ENCODE data around the gene ATP1A1. TPM values are rescaled to one million over a fixed set of nuclear protein-coding genes. Genes with fewer than 3 reads are reported as not detected.

Gene ATP1A1
- total and polyA plus RNA-seq, 2 experiments from 2014 or later, result 117 to 202 TPM

DNA sequence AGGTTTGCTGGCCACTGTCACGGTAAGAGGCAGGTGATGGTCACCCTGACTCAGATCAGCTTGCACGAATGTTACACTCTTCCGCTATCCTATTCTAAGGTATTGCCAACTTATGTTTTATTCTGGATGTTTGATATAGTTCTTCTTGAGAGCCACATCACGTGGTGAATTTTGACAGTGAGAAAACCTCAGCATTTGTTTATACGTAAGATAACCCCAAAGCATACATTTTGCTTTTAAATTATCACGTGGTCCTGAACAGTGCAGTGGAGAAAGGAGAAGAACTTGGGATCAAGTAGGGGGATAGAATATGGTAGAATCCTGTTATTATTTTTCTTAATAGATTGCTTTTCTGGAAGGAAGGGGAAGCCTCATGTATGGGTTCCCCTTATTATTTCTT lies 16.6 kb downstream of the ATP1A1 start (continued):
- TF ChIP-seq, protein P1, sequence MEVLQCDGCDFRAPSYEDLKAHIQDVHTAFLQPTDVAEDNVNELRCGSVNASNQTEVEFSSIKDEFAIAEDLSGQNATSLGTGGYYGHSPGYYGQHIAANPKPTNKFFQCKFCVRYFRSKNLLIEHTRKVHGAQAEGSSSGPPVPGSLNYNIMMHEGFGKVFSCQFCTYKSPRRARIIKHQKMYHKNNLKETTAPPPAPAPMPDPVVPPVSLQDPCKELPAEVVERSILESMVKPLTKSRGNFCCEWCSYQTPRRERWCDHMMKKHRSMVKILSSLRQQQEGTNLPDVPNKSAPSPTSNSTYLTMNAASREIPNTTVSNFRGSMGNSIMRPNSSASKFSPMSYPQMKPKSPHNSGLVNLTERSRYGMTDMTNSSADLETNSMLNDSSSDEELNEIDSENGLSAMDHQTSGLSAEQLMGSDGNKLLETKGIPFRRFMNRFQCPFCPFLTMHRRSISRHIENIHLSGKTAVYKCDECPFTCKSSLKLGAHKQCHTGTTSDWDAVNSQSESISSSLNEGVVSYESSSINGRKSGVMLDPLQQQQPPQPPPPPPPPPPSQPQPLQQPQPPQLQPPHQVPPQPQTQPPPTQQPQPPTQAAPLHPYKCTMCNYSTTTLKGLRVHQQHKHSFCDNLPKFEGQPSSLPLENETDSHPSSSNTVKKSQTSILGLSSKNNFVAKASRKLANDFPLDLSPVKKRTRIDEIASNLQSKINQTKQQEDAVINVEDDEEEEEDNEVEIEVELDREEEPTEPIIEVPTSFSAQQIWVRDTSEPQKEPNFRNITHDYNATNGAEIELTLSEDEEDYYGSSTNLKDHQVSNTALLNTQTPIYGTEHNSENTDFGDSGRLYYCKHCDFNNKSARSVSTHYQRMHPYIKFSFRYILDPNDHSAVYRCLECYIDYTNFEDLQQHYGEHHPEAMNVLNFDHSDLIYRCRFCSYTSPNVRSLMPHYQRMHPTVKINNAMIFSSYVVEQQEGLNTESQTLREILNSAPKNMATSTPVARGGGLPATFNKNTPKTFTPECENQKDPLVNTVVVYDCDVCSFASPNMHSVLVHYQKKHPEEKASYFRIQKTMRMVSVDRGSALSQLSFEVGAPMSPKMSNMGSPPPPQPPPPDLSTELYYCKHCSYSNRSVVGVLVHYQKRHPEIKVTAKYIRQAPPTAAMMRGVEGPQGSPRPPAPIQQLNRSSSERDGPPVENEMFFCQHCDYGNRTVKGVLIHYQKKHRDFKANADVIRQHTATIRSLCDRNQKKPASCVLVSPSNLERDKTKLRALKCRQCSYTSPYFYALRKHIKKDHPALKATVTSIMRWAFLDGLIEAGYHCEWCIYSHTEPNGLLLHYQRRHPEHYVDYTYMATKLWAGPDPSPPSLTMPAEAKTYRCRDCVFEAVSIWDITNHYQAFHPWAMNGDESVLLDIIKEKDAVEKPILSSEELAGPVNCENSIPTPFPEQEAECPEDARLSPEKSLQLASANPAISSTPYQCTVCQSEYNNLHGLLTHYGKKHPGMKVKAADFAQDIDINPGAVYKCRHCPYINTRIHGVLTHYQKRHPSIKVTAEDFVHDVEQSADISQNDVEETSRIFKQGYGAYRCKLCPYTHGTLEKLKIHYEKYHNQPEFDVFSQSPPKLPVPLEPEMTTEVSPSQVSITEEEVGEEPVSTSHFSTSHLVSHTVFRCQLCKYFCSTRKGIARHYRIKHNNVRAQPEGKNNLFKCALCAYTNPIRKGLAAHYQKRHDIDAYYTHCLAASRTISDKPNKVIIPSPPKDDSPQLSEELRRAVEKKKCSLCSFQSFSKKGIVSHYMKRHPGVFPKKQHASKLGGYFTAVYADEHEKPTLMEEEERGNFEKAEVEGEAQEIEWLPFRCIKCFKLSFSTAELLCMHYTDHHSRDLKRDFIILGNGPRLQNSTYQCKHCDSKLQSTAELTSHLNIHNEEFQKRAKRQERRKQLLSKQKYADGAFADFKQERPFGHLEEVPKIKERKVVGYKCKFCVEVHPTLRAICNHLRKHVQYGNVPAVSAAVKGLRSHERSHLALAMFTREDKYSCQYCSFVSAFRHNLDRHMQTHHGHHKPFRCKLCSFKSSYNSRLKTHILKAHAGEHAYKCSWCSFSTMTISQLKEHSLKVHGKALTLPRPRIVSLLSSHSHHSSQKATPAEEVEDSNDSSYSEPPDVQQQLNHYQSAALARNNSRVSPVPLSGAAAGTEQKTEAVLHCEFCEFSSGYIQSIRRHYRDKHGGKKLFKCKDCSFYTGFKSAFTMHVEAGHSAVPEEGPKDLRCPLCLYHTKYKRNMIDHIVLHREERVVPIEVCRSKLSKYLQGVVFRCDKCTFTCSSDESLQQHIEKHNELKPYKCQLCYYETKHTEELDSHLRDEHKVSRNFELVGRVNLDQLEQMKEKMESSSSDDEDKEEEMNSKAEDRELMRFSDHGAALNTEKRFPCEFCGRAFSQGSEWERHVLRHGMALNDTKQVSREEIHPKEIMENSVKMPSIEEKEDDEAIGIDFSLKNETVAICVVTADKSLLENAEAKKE (CRISPR knock-in tag; IDR thresholded peaks at IDR 0.05), result no peak
- no peak for TF ChIP-seq NANOG (IDR thresholded peaks at IDR 0.05; ENCODE audit: borderline replicate concordance)
- TF ChIP-seq EZH2phosphoT487 (IDR thresholded peaks at IDR 0.05; ENCODE audit: unreplicated experiment), result no peak

DNA sequence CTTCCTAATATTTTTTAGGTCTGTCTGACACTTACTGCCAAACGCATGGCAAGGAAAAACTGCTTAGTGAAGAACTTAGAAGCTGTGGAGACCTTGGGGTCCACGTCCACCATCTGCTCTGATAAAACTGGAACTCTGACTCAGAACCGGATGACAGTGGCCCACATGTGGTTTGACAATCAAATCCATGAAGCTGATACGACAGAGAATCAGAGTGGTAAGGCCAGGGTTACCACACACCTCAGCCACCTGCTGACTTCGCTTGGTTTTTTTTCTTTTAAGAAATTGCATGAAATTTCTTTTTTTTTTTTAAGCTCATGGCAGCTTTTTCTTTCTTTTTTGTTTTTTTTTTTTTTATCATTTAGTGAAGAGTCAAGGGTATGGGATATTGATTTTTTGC lies 17.2 kb downstream of the ATP1A1 start:
- no peak overlapping the region for H3K4me3 Mint-ChIP-seq
- DNase-seq (ENCODE audit: low spot score), result no peak
- no peak overlapping the region for H3K27ac ChIP-seq (ENCODE audit: low read depth)

DNA sequence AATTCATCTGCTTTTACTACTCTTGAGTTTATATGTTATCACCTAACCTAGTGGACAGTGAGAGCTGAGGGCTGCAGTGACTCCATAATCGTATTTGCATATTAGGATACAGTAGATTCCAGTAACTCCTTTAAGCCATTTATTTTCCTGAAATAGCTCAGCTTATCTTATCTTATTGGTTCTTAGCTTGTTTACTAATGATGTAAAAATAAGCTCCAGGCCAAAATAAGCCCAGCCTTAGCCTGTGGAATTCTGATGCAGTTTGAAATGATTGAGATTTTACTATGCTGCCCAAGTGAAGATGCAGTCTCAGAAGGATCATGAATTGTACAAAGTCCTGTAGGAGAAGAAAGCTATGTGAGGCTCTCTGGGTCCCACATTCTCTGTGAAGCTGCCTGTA lies 18.1 kb downstream of the ATP1A1 start:
- H3K9me2 ChIP-seq (ENCODE audit: insufficient read depth), result no peaks in the 10 kb centered on the region
- Mint-ChIP-seq H3K27ac (no peak overlapping the region), H3K4me1 (no peaks in the 10 kb centered on the region), H3K27me3 (ENCODE audit: insufficient read depth, low read depth, poor library complexity) (no peaks in the 10 kb centered on the region), H3K36me3 (ENCODE audit: low read depth) (peaks cover 100% of the 10 kb centered on the region), H3K4me3 (no peak overlapping the region), H3K9me3 (no peaks in the 10 kb centered on the region; the same call in 2 of the 3 replicates)
- no peak for ATAC-seq
- peaks cover 91% of the 10 kb centered on the region for H3K36me3 ChIP-seq (ENCODE audit: insufficient read depth)
- H4K20me1 ChIP-seq (replicated peaks; ENCODE audit: insufficient read depth), result peaks cover 35% of the 10 kb centered on the region
- peaks cover 3% of the 10 kb centered on the region; the same call in 1 of the 2 replicates for H3K79me2 ChIP-seq (replicated peaks; ENCODE audit: insufficient read depth)
- H3K4me3 ChIP-seq, result no peak overlapping the region
- no peak overlapping the region for H3K27ac ChIP-seq (ENCODE audit: low read depth)
- no peaks in the 10 kb centered on the region for H3F3A ChIP-seq (replicated peaks; ENCODE audit: low read depth)
- H2AFZ ChIP-seq, result no peak overlapping the region
- no peak overlapping the region for H3K4me2 ChIP-seq
- no peaks in the 10 kb centered on the region for H3K27me3 ChIP-seq (ENCODE audit: insufficient read depth)
- no peak for DNase-seq (ENCODE audit: low spot score)
- no peaks in the 10 kb centered on the region for H3K4me1 ChIP-seq (ENCODE audit: insufficient read depth)
- TF ChIP-seq POLR2AphosphoS5 (IDR thresholded peaks at IDR 0.05; ENCODE audit: low read depth), result no peak
- TF ChIP-seq STAT1 (IDR thresholded peaks at IDR 0.05; ENCODE audit: unreplicated experiment), result no peak

More for the DNA sequence above, 17.2 kb downstream of the ATP1A1 start:
- Histone ChIP-seq H3K9me2 (ENCODE audit: insufficient read depth) (no peaks in the 10 kb centered on the region), H3K27me3 (ENCODE audit: insufficient read depth) (no peaks in the 10 kb centered on the region), H3K4me1 (ENCODE audit: insufficient read depth) (no peaks in the 10 kb centered on the region), H3K36me3 (ENCODE audit: insufficient read depth) (peaks cover 83% of the 10 kb centered on the region), H3K79me2 (replicated peaks; ENCODE audit: insufficient read depth) (peaks cover 3% of the 10 kb centered on the region; the same call in 1 of the 2 replicates), H2AFZ (no peak overlapping the region), H4K20me1 (replicated peaks; ENCODE audit: insufficient read depth) (peaks cover 32% of the 10 kb centered on the region), H3K4me3 (no peak overlapping the region), H3F3A (replicated peaks; ENCODE audit: low read depth) (no peaks in the 10 kb centered on the region), H3K4me2 (no peak overlapping the region)
- Mint-ChIP-seq H3K27ac (no peak overlapping the region), H3K9me3 (no peaks in the 10 kb centered on the region; the same call in 2 of the 3 replicates), H3K4me1 (no peaks in the 10 kb centered on the region), H3K27me3 (ENCODE audit: insufficient read depth, low read depth, poor library complexity) (no peaks in the 10 kb centered on the region), H3K36me3 (ENCODE audit: low read depth) (peaks cover 97% of the 10 kb centered on the region)
- TF ChIP-seq CREB1 (CRISPR knock-in tag; IDR thresholded peaks at IDR 0.05; ENCODE audit: low read depth) (no peak), STAT1 (IDR thresholded peaks at IDR 0.05; ENCODE audit: unreplicated experiment) (no peak), ZNF114 (CRISPR knock-in tag; IDR thresholded peaks at IDR 0.05) (no peak), NANOG (IDR thresholded peaks at IDR 0.05; ENCODE audit: borderline replicate concordance) (no peak)
- ATAC-seq, result no peak
